GM19193 (cell line): Measurements from ENCODE around the gene ZNF804B.

Experiments
- POLR2A ChIP-seq: IDR thresholded peaks from 4 replicates; pipeline ENCODE4 v1.6.1; 2011; ENCODE audit not compliant: insufficient read depth, insufficient read length; ENCODE audit errors: extremely low read depth

The ZNF804B gene

DNA sequence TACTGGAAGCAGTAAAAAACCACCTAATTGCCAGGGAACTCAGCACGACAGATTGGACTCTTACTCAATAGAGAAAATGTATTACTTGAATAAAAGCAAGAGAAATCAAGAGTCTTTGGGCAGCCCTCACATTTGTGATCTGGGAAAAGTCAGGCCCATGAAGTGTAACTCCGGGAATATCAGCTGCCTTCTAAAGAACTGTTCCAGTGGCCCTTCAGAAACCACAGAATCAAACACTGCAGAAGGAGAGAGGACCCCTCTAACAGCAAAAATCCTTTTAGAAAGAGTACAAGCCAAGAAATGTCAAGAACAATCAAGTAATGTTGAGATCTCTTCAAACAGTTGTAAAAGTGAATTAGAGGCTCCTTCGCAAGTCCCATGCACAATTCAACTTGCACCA, 576.0 kb downstream of the ZNF804B start:
- no peak for TF ChIP-seq POLR2A

DNA sequence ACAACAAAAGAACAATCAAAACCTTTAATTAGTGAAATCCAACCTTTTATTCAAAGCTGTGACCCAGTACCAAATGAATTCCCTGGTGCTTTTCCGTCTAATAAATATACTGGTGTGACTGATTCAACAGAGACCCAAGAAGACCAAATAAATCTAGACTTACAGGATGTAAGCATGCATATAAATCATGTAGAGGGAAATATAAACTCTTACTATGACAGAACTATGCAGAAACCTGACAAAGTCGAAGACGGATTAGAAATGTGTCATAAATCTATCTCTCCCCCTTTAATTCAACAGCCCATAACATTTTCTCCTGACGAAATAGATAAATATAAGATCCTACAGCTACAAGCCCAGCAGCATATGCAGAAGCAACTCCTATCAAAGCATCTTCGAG, 576.6 kb downstream of the ZNF804B start:
- no peak for TF ChIP-seq POLR2A

DNA sequence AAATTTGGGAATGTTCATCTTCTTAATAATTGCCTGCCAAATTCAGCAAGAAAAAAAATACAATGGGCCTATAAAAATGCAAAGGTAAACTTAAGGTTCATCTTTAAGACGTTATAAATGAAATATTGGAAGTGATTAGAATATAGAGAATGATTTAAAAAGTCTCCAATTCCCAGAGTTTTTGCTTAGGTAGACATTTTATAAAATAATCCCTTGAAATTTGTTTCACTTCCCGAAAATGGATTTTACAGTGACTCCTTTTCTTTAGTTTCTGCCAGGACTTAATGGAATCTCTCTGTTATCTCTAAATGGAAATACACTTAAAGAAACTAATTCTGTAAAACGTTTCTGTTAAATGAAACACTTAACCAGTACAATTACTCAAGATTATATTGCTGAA, 580.2 kb downstream of the ZNF804B start:
- no peak for TF ChIP-seq POLR2A

DNA sequence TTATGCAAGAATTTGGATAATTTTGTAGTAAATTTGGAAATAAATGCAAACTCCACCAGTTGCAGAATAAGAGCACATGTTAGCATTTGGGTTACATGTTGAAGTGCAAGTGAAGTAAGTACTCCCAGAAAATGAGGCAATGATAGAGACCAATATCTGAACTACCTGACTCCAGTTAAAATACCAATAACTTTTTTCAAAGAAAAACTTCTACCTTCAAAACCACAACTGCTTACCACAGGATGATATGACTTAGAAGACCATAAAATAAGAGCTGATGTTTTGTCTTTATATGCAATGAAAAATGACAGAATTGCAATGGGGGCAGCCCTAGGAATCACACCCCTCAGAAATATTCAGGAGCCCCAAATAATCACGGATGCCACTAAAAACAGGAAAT, 597.6 kb downstream of the ZNF804B start:
- TF ChIP-seq POLR2A: no peak

DNA sequence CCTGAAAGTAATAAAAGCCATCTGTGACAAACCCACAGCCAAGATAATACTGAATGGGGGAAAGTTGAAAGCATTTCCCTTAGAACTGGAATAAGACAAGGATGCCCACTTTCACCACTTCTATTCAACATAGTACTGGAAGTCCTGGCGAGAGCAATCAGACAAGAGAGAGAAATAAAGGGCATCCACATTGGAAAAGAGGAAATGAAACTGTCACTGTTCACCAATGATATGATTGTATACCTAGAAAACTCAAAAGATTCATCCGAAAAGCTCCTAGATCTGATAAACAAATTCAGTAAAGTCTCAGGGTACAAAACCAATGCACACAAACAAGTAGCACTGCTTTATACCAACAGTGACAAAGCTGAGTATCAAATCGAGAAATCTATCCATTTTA, 617.7 kb downstream of the ZNF804B start:
- no peak for TF ChIP-seq POLR2A

DNA sequence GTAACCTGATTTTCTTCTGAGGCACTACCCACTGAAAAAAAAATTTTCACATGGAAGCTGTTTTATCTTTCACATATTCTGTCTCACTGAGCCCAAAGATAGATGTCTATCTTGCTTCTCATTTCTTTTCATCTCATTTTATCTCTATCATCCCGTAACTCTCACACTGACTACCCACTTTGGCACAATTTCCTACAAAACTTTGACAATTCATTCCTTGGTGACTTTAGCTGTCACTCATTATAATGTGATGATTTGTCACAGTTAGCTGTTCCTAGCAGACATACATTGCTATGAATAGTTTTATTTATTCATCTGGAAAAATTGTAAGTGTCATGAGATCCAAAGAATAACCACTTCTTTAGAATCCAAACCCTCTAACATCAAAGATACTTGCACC, 625.9 kb downstream of the ZNF804B start:
- TF ChIP-seq POLR2A: no peak
